LNCAP (cell line): ENCODE measurements around the gene LRRC3.

Experiments used
- CTCF ChIP-seq: fragments of 450-650 bp; IDR thresholded peaks from 2 replicates; pipeline ENCODE4 v1.5.1; 2017; ENCODE audit warnings: mild to moderate bottlenecking

Gene LRRC3

GRCh38 chr21:44420416-44421205, 34.7 kb upstream of the LRRC3 start:
- TF ChIP-seq CTCF = no peak

- TF ChIP-seq CTCF = no peak
Observed at GRCh38 chr21:44421901-44422840, 33.1 kb upstream of the LRRC3 start.

DNA sequence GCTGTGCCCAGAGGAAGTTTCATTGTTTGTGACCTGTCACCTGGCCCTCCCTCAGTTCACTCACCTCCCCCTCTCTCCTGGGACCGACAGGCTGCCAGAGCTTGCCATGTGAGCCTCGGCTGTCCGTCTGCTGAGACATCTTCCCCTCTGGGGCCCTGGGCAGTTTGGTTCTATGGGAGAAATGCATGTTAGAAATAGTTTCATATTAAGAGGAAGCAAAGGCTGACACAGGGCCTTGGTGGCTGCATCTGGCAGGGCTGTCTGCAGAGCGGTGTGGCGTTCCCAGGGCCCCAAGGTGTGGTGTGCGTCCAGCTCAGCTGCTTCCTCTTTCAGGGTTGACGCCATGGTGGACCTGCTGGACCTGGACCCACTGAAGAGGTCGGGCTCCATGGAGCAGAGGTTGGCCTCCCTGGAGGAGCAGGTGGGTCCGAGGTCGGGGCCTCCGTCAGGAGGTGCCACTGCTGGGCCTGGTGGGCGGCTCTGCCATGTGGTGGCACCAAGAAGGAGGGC, 31.9 kb upstream of the LRRC3 start:
- no peak for TF ChIP-seq CTCF

DNA sequence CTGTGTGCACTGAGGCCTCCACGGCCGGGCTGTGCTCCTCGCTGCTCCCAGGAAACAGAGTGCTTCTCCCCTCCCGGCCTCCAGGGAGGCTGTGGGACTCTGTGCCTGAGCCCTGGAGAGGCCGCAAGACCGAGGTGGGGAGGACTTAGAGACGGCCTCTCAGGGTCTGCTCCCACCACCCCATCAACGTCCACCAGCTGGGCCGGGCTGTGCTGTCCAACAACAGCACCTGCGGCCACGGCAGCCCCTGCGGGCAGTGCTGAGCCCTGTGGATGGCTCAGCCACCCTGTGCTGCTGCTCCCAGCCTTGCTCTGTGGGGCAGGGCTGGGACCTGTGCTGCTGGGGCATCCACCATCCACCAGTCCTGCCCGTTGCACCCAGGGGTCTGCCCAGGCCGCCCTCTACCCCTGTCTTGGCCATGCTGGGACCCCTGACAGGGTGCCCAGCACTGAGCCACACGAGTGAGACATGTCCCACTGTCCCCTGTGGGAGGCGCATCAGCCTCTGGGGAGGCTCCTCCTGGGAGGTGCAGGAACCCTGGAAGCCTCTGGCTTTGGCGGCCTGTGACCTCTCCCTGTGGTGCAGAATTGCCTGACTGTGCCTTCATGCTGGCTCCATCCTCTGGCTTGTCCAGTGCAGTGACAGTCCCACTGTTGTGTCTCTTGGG, 31.2 kb upstream of the LRRC3 start:
- no peak for TF ChIP-seq CTCF

- TF ChIP-seq CTCF = no peak
Observed at GRCh38 chr21:44424608-44425306, 30.6 kb upstream of the LRRC3 start.

- TF ChIP-seq CTCF = no peak
Observed at GRCh38 chr21:44425307-44425894, 29.9 kb upstream of the LRRC3 start.
